ENCODE results near the gene POU2F3.

Gene POU2F3

GRCh38 chr11:120331301-120331996, 91.5 kb downstream of the POU2F3 start:
- H3K27me3 Mint-ChIP-seq: peaks cover 27% of the 10 kb centered on the region
- no peaks in the 10 kb centered on the region for H3K36me3 Mint-ChIP-seq
- no peak for DNase-seq (ENCODE audit: low spot score in 2 of 2)
- no peak for ATAC-seq (ENCODE audit: low read depth)
- H3K27ac Mint-ChIP-seq: no peak overlapping the region
- no peaks in the 10 kb centered on the region for H3K9me3 Mint-ChIP-seq
- no peak overlapping the region for H3K4me3 Mint-ChIP-seq
- H3K4me1 Mint-ChIP-seq: peaks cover 4% of the 10 kb centered on the region

DNA sequence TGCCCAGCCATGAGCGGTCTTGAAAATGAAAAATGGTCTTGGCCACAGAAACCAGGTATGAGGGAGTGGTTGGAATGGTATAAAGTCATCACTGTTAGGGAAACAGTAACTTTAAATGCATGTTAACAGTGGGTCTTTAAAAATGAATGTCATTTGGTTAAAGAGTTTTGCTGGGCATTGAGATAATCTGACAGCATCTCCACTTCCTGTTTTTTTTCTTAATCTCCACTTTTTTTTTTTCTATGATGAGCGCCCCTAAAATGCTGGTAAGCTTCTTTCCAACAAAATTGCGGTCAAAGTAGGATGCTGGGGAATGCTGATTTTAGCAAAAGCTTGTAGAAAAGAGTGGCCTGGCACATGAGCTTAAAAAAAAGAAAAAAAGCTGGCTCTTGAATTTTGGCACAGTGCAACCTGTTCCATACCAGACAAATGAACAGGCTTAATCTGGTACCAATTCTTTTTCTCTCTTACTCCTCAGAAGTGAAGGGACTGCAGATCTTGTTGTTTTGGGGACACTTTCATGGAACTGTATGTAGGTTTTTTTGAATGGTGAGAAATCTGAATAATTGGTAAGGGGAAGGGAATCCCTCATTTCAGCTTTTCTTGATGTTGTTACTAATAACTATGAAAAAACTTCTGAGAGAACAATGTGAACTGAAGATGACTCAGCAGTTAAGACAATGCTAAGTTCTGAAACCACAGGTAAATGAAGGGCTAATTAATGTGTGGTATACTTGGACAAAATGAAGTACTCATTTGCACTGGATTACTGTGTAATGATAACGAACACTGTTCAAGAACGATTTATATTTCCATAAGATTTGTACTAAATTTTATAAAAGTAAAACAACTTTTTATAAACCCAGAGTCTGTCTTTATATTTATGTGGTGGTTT, 93.1 kb downstream of the POU2F3 start:
- ATAC-seq (ENCODE audit: low read depth): no peak
- Mint-ChIP-seq H3K36me3 (no peaks in the 10 kb centered on the region), H3K27me3 (peaks cover 27% of the 10 kb centered on the region), H3K4me3 (no peak overlapping the region), H3K9me3 (no peaks in the 10 kb centered on the region), H3K27ac (no peak overlapping the region), H3K4me1 (peaks cover 15% of the 10 kb centered on the region)
- DNase-seq (ENCODE audit: low spot score in 2 of 2): no peak

- peaks cover 16% of the 10 kb centered on the region for H3K4me1 Mint-ChIP-seq
- H3K27me3 Mint-ChIP-seq: peaks cover 22% of the 10 kb centered on the region
These were observed 93.9 kb downstream of the POU2F3 start for GRCh38 chr11:120333801-120334200.

DNA sequence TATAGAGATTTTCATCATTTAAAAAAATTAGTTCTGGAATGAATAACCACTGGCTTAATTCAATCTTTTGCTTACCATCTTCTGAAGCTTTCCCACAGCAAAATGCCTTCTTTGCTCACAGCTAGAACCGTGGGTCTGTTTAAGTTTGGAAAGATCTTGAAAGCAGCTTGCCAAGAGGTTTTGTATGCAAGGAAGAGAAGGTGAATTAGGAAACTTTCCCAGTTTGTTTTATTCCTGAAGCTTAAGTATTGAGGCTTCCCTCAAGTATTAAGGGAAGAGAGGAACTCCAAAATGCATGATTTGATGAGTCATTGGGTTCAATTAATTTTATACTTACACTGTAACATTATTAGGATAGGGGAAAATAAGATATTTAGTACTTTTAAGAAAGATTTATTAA, 94.4 kb downstream of the POU2F3 start:
- ATAC-seq (ENCODE audit: low read depth) (no peak), DNase-seq (ENCODE audit: low spot score in 2 of 2) (no peak)
- H3K27ac Mint-ChIP-seq: no peak overlapping the region
- peaks cover 20% of the 10 kb centered on the region for H3K27me3 Mint-ChIP-seq
- peaks cover 17% of the 10 kb centered on the region for H3K4me1 Mint-ChIP-seq
- H3K36me3 Mint-ChIP-seq: no peaks in the 10 kb centered on the region
- no peak overlapping the region for H3K4me3 Mint-ChIP-seq
- no peaks in the 10 kb centered on the region for H3K9me3 Mint-ChIP-seq

More at GRCh38 chr11:120333801-120334200, 93.9 kb downstream of the POU2F3 start:
- Mint-ChIP-seq H3K4me3 (no peak overlapping the region), H3K36me3 (no peaks in the 10 kb centered on the region), H3K27ac (no peak overlapping the region), H3K9me3 (no peaks in the 10 kb centered on the region)
- DNase-seq (ENCODE audit: low spot score in 2 of 2): no peak
- no peak for ATAC-seq (ENCODE audit: low read depth)

- peak overlapping the region; percentile 77 for H3K4me3 Mint-ChIP-seq
- H3K36me3 Mint-ChIP-seq: no peaks in the 10 kb centered on the region
- no peak overlapping the region for H3K27ac Mint-ChIP-seq
- H3K9me3 Mint-ChIP-seq: no peaks in the 10 kb centered on the region
- peaks cover 17% of the 10 kb centered on the region for H3K27me3 Mint-ChIP-seq
- peaks cover 20% of the 10 kb centered on the region for H3K4me1 Mint-ChIP-seq
- ATAC-seq (ENCODE audit: low read depth) (peak; percentile 42), DNase-seq (ENCODE audit: low spot score in 2 of 2) (peak; percentile 61 to 71)
These were observed 95.0 kb downstream of the POU2F3 start for GRCh38 chr11:120334894-120335462.

DNA sequence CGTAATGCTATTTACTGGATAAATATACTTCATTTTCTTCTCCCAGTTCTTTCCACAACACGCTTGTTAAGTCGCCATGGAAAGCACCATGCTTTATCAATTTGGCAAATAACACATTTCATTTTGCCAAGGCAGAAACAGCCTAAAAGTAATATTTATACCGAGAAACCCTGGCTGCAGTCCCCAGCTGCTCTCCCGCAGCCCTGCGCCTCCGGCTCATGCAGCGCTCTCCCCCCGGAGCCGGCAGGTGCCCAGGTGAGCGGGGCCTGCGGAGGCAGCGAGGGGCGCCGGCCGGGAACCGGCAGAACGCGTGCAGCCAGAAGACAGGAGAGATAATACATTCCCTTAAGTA, 95.6 kb downstream of the POU2F3 start:
- no peak overlapping the region for H3K27ac Mint-ChIP-seq
- peaks cover 14% of the 10 kb centered on the region for H3K27me3 Mint-ChIP-seq
- no peaks in the 10 kb centered on the region for H3K36me3 Mint-ChIP-seq
- DNase-seq (ENCODE audit: low spot score in 2 of 2) (no peak), ATAC-seq (ENCODE audit: low read depth) (peak; percentile 32)
- H3K4me3 Mint-ChIP-seq: peak overlapping the region; percentile 77
- H3K4me1 Mint-ChIP-seq: peaks cover 20% of the 10 kb centered on the region
- H3K9me3 Mint-ChIP-seq: no peaks in the 10 kb centered on the region

DNA sequence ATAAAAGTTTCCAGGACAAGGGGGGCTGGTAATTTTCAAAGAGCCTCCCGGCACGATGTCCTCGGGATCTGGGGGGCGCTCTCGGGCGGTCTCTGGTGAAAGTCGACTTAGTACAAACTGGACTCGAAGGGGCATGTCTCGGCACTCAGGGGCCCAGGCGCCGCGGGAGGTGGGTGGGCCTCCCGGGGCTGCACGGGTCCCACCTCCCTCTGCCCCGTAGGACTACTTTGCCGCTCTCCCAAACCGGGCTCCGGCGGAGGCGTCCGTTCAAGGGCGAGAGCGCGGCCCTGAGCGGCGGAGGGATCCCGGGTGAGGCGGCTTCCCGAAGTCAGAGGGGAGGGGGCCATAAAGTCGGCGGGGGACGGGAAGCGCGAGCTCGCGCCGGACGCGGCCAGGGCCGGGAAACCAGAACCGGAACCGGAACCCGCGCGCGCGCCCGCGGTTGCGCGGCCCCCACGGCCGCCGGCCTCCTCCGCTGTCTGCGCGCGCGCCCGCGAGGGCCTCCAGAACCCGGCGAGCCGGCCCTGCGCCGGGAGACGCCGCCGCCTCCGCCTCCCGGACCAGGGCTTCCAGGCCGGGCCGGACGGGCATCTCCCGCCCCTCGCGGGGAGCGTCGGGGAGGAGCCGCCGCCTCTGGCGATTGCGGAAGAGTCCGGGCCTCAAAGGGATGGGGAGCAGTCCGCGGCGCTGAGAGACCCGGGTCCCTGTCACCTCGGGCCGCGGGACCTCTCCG, 96.1 kb downstream of the POU2F3 start, which contains the start of gene ARHGEF12:
Gene ARHGEF12, plus strand, starts transcription at position 506 of the 733 bp plus-strand sequence. CDS start 831 bp downstream, outside the sequence.
- DNase-seq (ENCODE audit: low spot score in 2 of 2) (peak; percentile 61 to 68), ATAC-seq (ENCODE audit: low read depth) (peak; percentile 73)
- Mint-ChIP-seq H3K27ac (no peak within 1 kb of the TSS), H3K4me3 (peak within 1 kb of the TSS; percentile 86), H3K36me3 (no peaks in the 10 kb centered on the region), H3K4me1 (peaks cover 20% of the 10 kb centered on the region), H3K27me3 (peaks cover 11% of the 10 kb centered on the region), H3K9me3 (no peaks in the 10 kb centered on the region)

DNA sequence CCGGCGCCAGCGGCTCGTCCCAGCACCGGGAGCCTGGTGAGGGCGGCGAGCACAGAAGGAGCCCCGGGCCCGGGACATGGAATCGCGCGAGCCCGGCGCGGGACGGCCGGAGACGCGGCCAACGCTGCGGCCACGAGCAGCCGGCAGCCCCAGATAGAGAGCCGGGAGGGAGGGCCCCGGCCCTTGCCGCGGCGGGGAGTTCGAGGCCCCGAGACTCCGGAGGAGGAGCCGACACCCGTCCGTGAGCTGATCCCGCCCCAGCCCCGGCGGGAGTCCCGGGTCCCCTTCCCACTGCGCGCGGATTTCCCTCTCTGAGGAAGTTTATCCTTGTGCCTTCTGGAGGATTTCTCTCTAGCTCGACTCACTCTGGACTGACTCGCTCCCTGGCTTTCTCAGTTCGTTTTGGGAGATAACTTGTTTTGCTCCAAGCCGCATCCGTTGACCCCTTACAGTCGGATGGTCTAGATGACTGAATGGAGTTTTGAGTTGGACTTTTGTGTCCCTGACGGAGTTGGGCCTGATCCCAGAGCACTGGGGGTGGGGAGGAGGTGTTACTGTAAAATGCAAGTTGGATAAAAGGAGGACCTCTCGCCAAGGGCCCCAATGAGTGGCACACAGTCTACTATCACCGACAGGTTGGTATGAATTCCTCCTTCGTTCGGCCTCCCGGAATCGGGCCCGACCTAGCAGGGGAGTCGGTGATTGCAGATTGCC, 96.9 kb downstream of the POU2F3 start:
- DNase-seq (ENCODE audit: low spot score in 2 of 2) (peak; percentile 22 to 34), ATAC-seq (ENCODE audit: low read depth) (peak; percentile 41)
- no peaks in the 10 kb centered on the region for H3K36me3 Mint-ChIP-seq
- no peak overlapping the region for H3K27ac Mint-ChIP-seq
- H3K4me1 Mint-ChIP-seq: peaks cover 20% of the 10 kb centered on the region
- H3K9me3 Mint-ChIP-seq: no peaks in the 10 kb centered on the region
- peaks cover 11% of the 10 kb centered on the region for H3K27me3 Mint-ChIP-seq
- peak overlapping the region; percentile 86 for H3K4me3 Mint-ChIP-seq

DNA sequence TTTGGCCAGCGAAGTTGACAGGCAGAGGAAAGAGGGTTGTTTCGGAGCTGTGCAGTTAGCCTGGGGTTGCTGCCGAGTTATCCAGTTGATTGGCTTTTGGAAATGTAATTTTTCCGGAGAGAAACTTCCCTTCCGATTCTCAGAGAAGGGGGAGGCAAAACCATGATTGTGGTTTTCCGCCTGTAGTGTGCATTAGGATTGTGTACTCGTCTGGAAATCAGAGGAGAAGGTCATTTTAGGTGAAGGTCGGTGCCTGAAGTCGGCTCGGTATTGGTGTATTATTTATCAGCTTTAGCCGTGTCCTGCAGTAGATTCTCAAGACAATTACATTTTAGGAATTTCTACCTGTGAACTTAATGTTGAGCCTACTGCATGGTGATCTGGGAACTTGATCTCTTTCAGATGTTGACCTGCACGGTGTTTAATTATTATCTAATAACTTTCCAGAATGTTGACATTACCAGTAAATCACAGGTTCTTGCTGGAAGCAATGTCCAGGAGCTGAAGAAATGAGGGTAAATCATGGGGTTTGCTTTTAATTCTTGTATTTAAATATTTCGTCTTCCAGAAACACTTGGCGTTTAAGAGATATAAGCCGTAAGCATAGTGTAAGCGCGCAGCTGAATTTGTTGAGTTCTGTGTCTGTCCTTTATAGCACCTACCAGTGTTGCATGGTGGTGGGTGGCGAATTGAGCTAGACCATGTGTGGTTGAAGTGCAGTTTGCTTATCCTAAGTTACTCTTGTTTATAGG, 97.6 kb downstream of the POU2F3 start:
- Mint-ChIP-seq H3K27me3 (peaks cover 11% of the 10 kb centered on the region), H3K9me3 (peaks cover 2% of the 10 kb centered on the region), H3K4me1 (peaks cover 22% of the 10 kb centered on the region), H3K27ac (no peak overlapping the region), H3K36me3 (peaks cover 2% of the 10 kb centered on the region), H3K4me3 (peak overlapping the region; percentile 86)
- DNase-seq (ENCODE audit: low spot score in 2 of 2): no peak
- ATAC-seq (ENCODE audit: low read depth): no peak

DNA sequence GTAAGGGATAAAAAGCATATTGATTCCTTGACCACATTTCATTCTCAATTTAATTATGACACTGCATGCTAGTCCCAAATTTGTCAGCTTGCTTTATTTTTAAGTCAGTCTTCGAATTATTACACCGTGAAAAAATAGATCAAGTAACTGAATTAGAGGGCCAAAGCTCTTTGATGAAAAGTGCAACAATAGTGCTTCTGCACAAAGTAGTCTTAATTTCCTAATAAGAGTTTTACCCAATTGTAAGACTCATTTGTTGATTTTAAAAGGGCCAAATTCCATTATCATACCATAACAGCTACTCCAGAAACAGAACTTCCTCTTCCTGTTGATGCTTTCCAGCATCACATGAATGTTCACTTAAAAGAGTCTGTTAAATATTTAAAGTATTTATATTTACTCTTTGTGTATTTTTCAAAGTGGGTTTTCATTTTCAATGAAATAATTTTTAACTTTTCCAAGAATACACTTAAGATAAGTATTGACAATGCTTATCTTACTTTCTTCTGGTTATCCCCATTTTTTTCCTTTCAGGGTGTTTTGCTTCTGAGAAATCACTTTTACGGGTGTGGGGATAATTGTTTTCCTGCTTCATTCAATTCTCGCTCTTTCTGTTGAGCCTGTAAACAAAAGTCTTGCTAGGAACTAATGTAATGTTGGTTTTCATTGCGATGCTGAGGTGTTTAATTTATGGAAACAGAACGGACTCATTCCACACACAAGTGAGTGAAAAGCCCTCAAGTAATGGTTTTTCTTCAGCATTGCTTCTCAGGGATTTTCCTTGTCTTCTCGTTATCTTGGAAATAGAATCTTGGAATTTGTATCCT, 98.4 kb downstream of the POU2F3 start:
- Mint-ChIP-seq H3K27ac (no peak overlapping the region), H3K4me3 (peak overlapping the region; percentile 62), H3K9me3 (peaks cover 2% of the 10 kb centered on the region), H3K36me3 (peaks cover 2% of the 10 kb centered on the region), H3K4me1 (peaks cover 22% of the 10 kb centered on the region), H3K27me3 (peaks cover 11% of the 10 kb centered on the region)
- DNase-seq (ENCODE audit: low spot score in 2 of 2) (no peak), ATAC-seq (ENCODE audit: low read depth) (no peak)

DNA sequence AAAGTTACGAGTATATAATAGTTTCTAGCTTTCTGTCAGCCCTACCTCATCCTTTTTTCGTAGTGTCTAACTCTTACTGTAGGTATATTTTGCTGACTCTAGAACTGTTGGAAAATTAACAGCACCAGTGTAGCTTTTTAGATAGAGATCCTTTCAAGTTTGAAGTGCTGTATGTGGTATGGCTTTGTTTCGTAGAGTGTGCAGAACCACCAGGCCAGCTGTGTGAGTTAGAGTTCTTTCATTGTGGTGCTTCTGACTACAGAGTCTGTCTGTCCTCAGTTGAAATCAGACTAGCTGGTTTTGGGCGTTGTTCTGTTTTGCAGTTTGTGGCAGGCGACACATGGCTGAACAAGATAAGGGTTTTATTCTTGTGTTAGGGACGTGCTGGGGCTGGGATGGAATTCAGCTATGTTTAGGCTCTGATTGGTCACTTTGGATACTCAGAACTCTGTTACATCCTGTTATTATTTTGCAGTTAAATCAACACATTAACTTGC, 99.5 kb downstream of the POU2F3 start:
- no peak for DNase-seq (ENCODE audit: low spot score in 2 of 2)
- Mint-ChIP-seq H3K4me1 (peaks cover 25% of the 10 kb centered on the region), H3K4me3 (no peak overlapping the region), H3K36me3 (peaks cover 2% of the 10 kb centered on the region), H3K9me3 (peaks cover 2% of the 10 kb centered on the region), H3K27me3 (peaks cover 9% of the 10 kb centered on the region), H3K27ac (no peak overlapping the region)
- no peak for ATAC-seq (ENCODE audit: low read depth)

DNA sequence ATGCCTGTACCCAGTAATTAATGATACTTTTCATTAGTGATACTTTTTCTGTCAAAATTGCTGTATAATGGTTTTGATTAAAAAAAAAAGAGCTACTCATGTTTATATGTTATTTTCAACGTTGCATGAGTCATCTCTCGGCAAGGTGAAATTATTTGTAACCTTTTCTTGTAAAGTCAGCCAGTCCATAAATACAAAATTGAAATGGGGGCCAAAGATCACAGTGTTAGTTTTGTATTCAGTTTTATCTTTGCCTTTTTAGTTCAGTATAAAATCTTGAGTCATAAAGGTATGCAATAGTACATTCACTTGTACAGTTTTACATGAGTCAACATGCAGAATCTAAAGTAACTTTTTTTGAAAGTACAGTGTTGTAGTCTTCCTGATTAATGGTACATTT, 100.6 kb downstream of the POU2F3 start:
- Mint-ChIP-seq H3K36me3 (peaks cover 2% of the 10 kb centered on the region), H3K27me3 (peaks cover 12% of the 10 kb centered on the region), H3K27ac (no peak overlapping the region), H3K9me3 (peaks cover 2% of the 10 kb centered on the region), H3K4me1 (peaks cover 29% of the 10 kb centered on the region), H3K4me3 (no peak overlapping the region)
- DNase-seq (ENCODE audit: low spot score in 2 of 2) (no peak), ATAC-seq (ENCODE audit: low read depth) (no peak)
